GM19240 (cell line): ENCODE data around the gene ATRN.

Experiments
- DNase-seq: peaks from one replicate; pipeline ENCODE4 v3.0.0; 2011; ENCODE audit warnings: low spot score; ENCODE audit not compliant: insufficient read length

ATRN gene

DNA sequence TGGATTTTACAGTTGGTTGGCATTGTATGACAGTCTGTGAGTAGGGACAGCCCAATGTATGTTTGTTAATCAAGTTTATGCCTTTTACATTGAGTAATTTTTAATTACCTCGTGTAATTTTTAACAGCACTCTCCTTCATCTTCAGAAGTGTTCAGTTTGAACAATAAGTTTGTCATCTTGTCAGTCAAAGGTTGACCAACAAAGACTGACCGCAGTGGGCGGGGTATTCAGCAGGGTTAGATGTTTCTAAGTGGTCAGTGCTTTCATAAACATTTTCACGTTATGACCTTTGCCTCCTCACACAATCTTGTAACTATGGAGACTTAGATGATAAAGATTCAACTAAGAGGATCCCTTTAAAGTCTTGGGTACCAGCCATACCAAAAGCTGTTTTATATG lies 151.6 kb downstream of the ATRN start:
- no peak for DNase-seq

DNA sequence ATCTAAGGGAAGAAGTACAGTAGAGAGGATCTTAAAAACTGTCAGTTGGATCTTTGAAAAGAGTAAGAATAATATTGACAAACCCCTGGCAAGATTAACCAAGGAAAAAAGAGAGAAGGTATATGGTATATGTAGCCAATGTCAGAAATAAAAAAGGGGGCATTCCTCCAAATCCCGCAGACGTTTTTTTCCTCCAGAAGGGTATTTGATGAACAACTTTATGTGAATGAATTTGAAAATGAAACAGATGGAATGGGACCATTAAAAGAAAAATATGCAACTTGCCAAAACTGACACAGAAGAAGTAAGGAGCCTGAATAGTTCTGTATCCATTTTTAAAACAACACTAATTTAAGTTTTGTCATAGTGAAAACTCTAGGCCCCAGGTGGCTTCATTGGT lies 156.7 kb downstream of the ATRN start:
- DNase-seq = no peak

DNA sequence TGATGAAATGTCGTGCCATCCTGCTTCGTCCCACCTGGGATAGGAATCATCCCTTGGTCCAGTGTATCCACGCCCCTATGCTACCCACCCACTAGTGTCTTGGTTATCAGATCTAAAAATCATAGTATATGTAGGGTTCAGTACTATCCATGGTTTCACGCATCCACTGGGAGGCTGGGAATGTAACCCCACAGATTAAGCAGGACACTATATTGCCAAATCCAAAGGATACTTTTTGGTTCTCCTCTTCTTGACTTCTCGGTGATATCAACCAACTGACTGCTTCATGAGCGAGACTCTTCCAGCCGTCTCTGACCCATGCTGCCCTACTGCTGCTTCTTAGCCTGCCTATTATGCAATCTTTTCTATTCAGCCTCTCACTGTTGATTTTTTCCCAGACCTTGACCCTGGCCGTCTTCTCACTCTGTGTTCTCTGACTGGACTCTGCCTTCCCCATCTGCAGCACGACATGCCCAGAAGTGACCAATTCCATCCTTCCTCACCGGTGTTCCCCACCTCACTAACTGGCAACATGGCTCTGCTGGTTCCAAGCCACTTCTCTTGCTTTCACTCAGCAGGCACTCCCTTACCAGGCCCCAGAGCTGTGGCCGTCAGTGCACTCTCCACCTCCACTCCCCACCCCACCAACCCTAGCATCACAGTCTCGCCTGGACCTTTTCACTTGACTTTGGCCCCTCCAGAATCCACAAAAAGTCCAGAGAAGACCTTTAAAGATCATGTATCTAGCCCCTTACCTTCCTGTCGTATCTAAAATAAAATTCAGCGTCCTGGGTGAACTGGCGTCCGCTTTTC lies 157.9 kb downstream of the ATRN start:
- no peak for DNase-seq

DNA sequence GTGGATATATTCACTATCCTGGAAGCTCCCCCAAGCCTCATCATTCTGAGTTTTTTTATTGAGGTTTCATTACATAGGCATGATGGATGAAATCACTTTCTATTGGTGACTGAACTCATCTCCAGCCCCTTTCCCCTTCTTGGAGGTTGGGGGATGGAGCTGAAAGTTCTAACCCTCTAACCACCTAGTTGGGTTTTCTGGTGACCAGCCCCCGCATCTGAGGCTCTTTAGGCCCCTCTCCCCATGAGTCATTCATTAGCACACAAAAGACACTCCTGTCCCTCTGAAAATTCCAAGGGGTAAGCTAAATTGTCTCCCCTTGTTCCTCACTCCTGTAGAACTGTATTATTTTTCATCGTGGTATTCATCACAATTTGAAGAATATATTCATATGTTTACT lies 159.1 kb downstream of the ATRN start:
- no peak for DNase-seq

DNA sequence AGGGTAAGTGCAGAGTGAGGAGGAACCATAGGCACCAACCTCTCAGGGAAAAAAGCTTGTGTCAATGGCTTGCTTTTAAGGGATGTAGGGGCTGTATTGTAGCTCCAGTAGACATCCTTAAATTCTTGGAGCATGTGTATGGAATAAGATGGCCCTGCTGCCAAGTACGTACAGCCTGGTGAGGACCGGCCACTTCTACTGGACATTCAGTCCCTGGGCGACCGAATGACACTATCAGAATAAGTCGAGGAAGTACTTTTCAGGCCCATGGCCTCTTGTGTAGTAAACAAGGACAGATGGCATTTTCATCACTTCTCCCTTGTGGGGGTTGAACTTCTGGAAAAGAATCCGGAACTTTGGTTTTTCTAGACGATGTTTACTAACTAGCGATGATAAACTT lies 159.6 kb downstream of the ATRN start:
- DNase-seq = no peak

DNA sequence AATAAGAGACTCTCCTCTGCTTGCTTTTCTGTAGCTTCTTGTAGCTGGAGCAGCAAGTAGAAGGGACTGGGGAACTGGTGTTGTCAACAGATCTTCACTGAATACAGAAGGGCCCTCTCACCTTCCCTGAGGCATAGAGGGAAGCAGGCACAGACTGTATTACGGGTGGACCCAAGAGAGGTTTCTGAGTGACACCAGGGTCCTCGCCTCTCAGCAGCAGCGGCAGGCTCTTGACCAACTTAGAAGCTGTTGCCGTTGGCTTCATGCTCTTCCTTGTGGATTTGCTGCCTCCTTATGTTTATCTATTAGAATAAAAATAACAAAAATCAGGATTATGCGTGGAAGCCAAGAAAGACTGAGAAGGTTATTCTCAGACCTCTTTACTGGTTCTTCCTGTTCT lies 160.7 kb downstream of the ATRN start:
- no peak for DNase-seq

DNA sequence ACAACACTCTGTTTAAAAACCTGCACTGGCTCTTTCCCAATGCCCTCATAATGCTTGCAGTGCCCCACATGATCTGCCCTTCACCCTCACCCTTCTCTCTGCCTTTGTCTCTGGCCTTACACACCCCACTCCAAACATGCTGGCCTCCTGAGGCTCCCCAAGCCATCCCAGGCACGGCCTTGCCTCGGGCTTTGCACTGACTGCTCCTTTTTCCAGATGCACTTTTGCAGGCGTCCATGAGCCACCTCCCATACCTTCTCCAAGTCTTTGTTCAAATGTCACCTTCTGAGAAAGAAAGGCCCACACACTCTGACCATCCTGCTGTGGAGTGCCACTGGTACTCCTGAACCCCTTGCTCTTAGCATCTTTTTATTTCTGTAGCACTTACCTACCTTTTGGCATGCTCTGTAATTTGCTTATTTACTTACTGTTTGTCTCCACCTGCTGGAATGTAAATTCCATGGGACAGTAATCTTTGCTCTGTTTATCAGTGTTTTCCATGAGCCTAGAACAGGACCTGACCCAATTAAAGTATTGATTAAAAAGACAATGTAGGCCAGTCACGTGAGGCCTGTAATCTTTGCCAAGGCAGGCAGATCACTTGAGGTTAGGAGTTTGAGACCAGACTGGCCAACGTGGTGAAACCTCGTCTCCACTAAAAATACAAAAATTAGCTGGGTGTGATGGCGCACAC lies 161.6 kb downstream of the ATRN start:
- no peak for DNase-seq

DNA sequence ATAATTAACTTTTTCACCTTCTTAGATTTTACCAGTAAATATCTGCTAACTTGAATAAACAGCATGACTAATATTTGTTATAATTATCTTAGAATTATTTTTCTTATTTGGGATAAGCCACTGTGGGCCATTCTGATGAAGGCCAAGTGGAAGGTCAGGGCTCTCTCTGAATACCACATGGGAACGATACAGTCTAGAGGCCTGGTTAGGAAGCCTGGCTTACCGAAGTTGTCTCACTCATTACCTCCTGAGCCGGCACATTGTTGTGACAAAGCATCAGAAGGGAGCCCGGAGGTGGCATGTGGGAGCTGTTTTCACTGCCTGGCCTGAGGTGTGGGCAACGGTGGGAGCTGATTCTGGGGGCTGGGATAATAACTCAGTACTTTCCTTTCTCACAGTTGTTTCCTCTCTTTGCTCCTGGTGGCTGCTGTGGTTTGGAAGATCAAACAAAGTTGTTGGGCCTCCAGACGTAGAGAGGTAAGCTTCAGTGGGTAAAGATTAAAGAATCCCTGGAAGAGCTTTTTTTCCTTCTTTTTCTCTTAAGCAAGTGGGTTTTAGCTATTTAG lies 163.2 kb downstream of the ATRN start:
- no peak for DNase-seq

DNA sequence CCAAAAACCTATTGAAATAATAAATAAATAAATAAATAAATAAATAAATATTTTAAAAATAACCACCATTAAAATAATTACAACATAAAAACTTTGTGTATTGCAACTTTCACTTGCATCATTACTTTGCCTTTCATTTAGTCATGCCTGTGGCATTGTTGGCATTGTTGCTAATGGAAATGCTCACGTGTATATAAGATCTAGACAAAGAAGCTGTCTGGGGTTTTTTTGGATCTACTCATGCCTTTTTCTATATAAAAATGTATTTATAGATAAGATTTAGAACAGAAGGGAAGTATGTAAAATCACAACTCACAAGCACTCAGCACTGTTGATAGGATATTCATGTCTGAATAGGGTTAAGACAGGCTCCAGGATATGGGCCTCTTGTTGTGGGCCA lies 164.5 kb downstream of the ATRN start:
- DNase-seq = no peak

DNA sequence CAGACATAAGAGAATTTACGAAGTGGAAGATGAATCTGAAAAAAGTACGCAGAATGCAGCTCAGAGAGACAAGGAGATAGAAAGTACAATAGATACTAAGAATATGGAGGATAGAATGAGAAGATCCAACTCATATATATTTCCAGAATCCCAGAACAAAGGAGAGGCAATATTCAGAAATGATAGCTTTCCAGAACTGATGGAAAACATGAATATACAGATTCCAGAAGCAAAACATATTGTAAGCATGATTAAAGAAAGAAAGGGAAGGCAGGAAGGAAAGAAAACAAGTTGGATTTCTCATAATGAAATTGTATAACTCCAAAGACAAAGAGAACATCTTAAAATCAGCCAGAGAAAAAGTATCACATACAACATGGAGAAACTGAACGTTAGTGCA lies 169.4 kb downstream of the ATRN start:
- DNase-seq = no peak

DNA sequence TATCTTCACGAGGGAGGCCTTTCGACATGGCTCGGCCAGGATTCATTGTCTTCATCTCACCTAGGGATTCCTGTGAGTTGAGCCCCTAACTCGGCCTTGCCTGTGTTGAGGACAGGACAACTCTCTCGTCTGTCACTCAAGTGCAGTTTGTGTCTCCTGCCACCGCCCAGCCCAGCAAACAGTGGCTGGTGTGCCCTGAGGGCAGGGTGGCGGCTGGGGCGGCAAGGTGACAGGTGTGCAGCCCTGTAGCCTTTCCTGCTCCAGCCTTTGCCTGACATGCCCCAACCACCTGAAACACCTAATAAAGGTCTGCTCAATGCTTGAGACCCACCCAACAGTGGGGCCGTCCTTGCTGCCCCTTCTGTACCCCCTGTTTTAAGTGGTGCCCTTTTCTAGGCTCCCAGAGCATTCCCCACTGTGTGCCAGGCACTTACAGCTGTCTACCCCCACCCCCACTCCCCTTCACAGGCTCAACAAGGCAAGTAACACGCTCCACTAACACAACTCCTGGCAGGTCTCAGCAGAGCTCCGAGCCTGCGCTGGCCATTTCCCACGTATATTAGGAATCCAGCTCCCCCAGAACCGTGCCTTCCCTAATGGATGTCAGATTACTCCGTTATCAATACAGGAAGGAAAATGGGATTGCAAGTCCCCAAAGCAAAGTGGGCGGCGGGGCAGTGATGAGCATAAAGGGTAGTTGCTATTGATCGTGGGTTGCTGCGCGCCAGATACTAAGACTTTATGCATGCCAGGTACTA lies 174.7 kb downstream of the ATRN start:
- DNase-seq = no peak

DNA sequence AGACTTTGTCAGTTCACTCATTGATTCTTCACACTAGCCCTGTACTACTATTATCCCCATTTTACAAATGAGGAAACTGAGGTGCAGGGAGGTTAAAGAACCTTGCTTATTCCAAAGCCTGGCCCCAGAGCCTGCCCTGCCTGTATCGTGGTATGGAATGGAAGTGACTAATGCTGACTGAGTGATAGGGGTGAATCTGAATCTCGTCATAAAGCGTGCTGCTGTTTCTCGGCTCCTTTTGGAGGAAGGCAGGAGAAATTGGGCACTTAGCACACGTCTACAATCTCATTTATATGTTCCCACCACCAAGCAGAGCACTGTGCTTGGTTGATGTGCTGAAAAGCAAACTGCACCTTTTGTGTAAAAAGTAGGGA lies 175.2 kb downstream of the ATRN start:
- no peak for DNase-seq

DNA sequence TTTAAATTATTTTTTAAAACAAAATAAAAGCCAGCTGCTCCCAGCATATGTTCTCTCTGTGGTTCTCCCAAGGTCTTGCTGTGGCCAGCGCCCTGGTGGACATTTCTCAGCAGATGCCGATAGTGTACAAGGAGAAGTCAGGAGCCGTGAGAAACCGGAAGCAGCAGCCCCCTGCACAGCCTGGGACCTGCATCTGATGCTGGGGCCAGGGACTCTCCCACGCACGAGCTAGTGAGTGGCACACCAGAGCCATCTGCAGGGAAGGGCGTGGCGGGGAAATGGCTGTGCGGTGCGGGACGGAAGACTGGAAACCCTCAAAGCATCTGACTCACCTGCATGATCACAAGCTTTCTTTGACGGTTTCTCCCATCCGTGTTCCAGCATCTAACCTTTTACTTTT lies 175.8 kb downstream of the ATRN start:
- no peak for DNase-seq

DNA sequence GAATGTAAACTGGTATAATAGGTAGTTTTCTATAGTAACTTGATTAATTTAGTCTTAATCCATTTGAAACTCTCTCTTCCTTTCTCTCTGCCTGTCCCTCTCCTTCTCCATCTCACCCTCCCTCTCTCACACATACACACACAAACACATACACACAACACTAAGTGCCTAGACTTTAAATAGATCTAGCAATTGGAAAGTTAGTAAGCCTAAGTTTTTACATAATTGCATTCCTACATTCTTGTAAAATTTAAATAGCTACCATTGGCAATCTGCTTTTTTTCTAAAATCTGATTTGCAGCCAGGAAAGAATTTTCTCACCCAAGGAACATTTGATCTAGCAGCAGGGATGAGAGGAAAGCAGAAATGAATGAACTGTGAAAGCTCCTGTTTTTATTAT lies 176.7 kb downstream of the ATRN start:
- no peak for DNase-seq

DNA sequence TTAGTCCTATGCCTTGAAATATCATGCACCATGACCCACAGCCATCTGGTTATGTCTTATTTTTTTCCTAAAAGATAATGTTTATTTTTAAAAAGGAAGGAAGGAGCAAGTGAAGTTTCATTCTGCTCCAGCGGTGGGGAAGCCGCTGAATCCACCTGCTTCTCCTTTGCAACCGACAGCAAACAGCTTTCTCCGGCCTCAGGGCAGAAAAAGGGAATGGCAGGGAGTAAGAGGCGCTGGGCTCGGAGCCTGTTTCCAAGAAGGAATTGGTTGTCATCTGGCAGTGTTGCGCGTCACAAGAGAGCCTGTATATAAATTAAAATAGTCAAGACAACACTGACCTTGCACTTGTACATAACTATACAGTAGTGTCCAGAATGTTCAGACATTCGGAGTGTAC lies 178.1 kb downstream of the ATRN start:
- no peak for DNase-seq

DNA sequence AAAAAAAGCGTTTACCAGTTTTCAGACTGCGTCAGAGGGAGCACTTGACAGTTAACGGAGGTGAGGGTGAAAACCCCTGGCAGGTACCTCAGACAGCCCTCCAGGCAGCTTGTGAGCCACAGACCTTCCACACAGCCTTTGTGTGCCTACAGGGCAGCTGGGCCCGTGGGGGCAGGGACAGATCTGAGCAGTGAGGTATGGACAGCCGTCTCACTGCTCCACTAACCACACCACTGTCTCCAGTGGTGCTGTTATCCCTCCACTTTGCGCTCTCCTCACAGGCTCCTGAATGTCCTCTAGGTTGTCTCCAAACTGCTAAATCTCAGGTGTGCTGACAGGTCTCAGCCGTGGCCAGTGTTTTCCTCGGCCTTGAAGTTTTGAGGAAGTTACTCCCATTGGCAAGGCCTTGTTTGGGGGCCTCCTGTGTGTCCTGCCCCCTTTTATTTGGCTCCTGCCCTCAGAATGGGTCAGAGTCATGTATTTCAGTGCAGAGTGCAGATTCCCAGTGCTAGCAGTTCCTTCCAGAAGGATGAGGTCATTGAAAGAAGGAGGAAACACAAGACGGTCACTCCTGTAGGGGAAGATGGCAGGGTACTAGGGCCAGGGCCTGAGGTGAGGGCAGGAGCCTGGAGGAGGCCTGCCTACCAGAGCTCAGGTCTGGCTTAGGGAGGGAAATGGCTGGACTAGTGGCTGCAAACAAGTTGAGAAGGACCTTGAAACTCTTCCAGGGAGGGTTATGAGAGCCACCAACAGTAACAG lies 180.6 kb downstream of the ATRN start:
- DNase-seq = no peak

DNA sequence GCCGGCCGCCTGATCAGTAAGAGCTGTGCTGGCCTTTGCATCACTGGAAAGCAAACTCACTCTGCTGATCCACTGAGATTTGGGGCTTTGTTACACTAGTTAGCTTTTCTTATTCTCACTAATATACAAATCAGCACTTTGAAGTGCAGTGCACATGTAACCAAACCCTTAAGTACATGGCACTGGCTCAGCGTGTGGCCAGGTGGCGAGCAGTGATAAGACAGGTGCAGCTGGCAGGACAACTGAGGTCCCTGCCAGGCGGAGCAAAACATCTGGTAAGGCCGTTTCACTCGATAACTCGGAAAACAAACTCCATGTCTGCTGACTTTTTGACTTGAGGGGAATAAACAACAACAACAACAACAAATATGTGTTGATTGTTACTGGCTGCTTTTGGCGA lies 181.4 kb downstream of the ATRN start:
- DNase-seq = no peak

DNA sequence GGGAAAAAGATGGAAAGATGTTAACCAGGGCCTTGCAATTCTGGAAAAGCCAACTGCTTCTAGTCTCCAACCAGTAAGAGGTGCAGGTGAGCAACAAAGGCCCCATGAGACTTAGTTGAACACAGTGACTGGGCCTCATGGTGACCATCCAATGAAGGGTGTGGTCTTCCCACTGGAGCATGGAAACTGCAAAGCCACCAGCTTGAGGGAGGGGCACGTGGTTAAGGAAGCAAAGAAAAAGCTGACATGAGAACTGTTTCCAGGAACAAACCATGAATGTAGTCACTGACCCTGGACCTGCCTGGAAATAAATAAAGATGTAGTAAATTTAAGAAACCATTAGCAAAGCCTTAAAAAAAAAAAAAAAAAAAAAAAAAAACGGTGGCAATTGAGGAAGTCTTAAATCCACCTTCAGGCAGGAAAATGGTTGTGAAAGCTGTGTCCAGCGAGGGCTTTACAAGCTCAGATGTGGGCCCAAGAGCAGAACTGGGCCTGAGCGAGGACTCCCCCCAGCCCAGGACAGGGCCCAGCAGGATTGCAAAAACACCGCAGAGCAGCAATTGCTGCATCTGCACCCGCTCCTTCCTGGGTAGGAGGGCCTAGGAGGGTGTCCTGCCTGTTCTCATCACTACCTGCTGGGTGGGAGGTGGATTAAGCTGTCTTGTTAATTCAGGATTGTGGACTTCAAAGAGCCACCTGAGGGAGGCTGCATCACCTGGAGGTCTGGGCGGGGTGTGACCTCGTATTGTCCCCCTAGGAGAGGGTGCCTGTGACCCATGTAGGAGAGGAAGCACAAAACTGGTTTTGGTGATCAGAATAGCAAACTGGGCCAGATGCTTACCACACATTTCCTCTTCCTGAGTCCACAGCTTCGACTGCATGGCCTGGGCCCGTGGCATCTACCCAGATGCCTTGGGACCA lies 182.1 kb downstream of the ATRN start:
- no peak for DNase-seq

DNA sequence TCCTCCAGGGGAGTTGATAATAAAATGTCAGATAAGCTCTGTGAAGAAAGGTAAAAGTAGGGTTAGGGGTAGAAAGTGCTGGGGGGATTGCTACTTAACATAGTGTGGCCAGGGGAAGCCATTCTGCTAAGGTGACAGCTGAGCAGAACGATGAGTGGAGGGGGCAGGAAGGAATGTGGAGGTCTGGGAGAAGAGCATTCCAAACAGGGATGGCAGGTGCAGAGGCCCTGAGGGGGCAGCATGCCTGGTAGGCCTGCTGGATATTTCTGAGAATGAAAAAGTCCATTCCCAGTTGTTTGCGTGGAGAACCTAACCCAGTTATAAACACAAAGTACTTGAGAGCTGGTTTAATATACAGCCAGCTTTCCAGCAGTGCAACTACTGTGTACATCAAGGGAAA lies 183.1 kb downstream of the ATRN start:
- no peak for DNase-seq
